Jurkat, Clone E6-1 (cell line): ENCODE data around the gene RETNLB. TPM values are rescaled to one million over a fixed set of nuclear protein-coding genes. Genes with fewer than 3 reads are reported as not detected.

Source experiments
- DNase-seq: peaks from one replicate; pipeline ENCODE4 v3.0.0-alpha.2; 2011; ENCODE audit warnings: low read depth, low spot score
- H3K4me3 ChIP-seq: 2 replicates; pipeline ENCODE4 v1.5.1; 2011; ENCODE audit warnings: mild to moderate bottlenecking, low read length, control low read depth, moderate library complexity
- polyA plus RNA-seq: library from polyadenylated mRNA; unstranded; fragments of >200 nt; gene quantifications from one replicate; pipeline ENCODE4 v1.2.1, GENCODE V29; 2012; ENCODE audit warnings: missing spikeins; ENCODE audit not compliant: insufficient read length, insufficient read depth

The RETNLB gene
- polyA plus RNA-seq: not detected

- H3K4me3 ChIP-seq: no peak within 1 kb of the TSS
- DNase-seq: peak; percentile 99
These were observed at the start of gene RETNLB for GRCh38 chr3:108757404-108757982. Gene RETNLB (minus strand): TSS chr3:108757410. CDS start chr3:108757185, 225 bp downstream.

GRCh38 chr3:108806316-108806715 lies 49.1 kb upstream of the RETNLB start:
- no peak overlapping the region for H3K4me3 ChIP-seq
- DNase-seq: peak; percentile 93

GRCh38 chr3:108804966-108805365 lies 47.8 kb upstream of the RETNLB start:
- H3K4me3 ChIP-seq: no peak overlapping the region
- no peak for DNase-seq

GRCh38 chr3:108804437-108804836 lies 47.2 kb upstream of the RETNLB start:
- no peak overlapping the region for H3K4me3 ChIP-seq
- DNase-seq: no peak

GRCh38 chr3:108791473-108791872 lies 34.3 kb upstream of the RETNLB start:
- no peak overlapping the region for H3K4me3 ChIP-seq
- no peak for DNase-seq

GRCh38 chr3:108780235-108780634 lies 23.0 kb upstream of the RETNLB start:
- no peak overlapping the region; the same call in 1 of the 2 replicates for H3K4me3 ChIP-seq
- DNase-seq: peak; percentile 99

GRCh38 chr3:108779496-108779895 lies 22.3 kb upstream of the RETNLB start:
- H3K4me3 ChIP-seq: no peak overlapping the region
- DNase-seq: no peak

GRCh38 chr3:108775649-108776048 lies 18.4 kb upstream of the RETNLB start:
- H3K4me3 ChIP-seq: no peak overlapping the region
- DNase-seq: no peak

GRCh38 chr3:108767253-108767652 lies 10.0 kb upstream of the RETNLB start:
- DNase-seq: peak; percentile 81

GRCh38 chr3:108755686-108756085 lies 1.5 kb downstream of the RETNLB start:
- DNase-seq: peak; percentile 69
- no peak overlapping the region for H3K4me3 ChIP-seq

More at GRCh38 chr3:108767253-108767652, 10.0 kb upstream of the RETNLB start:
- no peak overlapping the region for H3K4me3 ChIP-seq

- H3K4me3 ChIP-seq: no peak overlapping the region
- DNase-seq: no peak
These were observed 12.4 kb downstream of the RETNLB start for GRCh38 chr3:108744762-108745161.

- H3K4me3 ChIP-seq: no peak overlapping the region
- no peak for DNase-seq
These were observed 14.3 kb downstream of the RETNLB start for GRCh38 chr3:108742929-108743328.

- DNase-seq: no peak
- H3K4me3 ChIP-seq: no peak overlapping the region
These were observed 20.4 kb downstream of the RETNLB start for GRCh38 chr3:108736821-108737220.

- no peak overlapping the region for H3K4me3 ChIP-seq
- DNase-seq: no peak
These were observed 28.3 kb downstream of the RETNLB start for GRCh38 chr3:108728934-108729333.

GRCh38 chr3:108728105-108728504 lies 29.1 kb downstream of the RETNLB start:
- no peak overlapping the region for H3K4me3 ChIP-seq
- no peak for DNase-seq

- no peak overlapping the region for H3K4me3 ChIP-seq
- DNase-seq: no peak
These were observed 33.1 kb downstream of the RETNLB start for GRCh38 chr3:108724101-108724500.

- no peak for DNase-seq
- H3K4me3 ChIP-seq: no peak overlapping the region
These were observed 34.5 kb downstream of the RETNLB start for GRCh38 chr3:108722724-108723123.

- DNase-seq: no peak
- no peak overlapping the region for H3K4me3 ChIP-seq
These were observed 37.9 kb downstream of the RETNLB start for GRCh38 chr3:108719178-108719806.

- no peak overlapping the region for H3K4me3 ChIP-seq
- no peak for DNase-seq
These were observed 38.8 kb downstream of the RETNLB start for GRCh38 chr3:108718454-108718853.

- DNase-seq: no peak
These were observed 43.4 kb downstream of the RETNLB start for GRCh38 chr3:108713816-108714215.

GRCh38 chr3:108713009-108713516 lies 44.1 kb downstream of the RETNLB start:
- no peak for DNase-seq
- no peak overlapping the region for H3K4me3 ChIP-seq

More at GRCh38 chr3:108713816-108714215, 43.4 kb downstream of the RETNLB start:
- H3K4me3 ChIP-seq: no peak overlapping the region
